Measurements from ENCODE around the gene HBZ.
"Not testable (repeated sequence)": the region's sequence is repeated elsewhere in the genome, so short reads cannot be mapped to it uniquely, and the experiment has no call there.

Gene HBZ

GRCh38 chr16:146646-147045 is 5.8 kb upstream of the HBZ start:
- DNase-seq (ENCODE audit: low read depth): no peak
- H3K4me3 ChIP-seq (ENCODE audit: low read length): no peak overlapping the region
- TF ChIP-seq CTCF (IDR thresholded peaks at IDR 0.05; ENCODE audit: insufficient read depth, low read depth, low read length, missing control alignments): no peak

DNA sequence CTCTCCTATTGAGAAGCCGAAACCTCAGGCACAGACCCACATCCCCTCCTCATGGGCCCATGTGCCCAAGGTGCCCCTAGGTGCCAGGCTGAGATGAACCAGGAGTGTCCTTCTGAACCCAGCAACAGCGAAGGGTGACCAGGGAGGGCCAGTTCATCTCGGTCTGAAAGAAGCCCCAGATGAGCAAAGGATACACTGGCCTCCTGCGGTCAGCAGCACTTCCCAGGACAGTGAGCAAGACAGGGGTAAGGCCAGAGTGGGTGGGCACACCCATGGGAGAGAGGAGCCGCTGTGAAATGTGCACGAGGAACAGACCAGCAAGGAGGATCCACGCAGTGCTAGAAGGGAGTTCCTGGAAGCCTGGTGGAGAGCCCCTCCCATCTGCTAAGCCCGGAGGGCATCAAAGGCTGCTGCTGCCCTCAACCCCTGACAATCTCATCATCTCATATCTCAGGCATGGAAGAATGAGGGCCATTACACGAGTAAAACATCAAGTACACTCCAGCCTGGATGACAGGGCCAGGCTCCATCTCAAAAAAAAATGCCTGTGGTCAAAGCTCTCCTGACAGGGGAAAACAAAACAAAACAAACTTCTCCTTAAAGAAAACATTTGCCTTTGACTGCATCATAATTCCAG is 3.3 kb upstream of the HBZ start:
- DNase-seq (ENCODE audit: low read depth): no peak
- H3K4me3 ChIP-seq (ENCODE audit: low read length): no peak overlapping the region
- TF ChIP-seq CTCF (IDR thresholded peaks at IDR 0.05; ENCODE audit: insufficient read depth, low read depth, low read length, missing control alignments): no peak

DNA sequence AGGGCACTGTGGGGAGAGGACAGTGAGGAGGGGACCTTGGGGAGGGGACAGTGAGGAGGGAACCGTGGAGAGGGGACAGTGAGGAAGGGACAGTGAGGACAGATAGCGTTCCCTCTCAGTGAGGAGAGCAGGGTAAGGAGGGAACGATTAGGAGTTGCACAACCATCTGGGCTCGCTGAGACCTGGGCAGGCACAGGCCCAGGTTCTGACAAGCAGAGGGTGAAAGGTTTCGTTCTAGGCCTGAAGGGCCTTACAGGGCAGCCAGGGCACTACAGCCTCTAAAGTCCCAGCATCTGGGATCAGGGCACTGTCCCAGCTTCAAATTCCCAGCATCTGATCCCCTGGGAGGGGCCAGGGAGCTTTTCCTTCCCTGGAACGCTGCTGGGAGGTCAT is 681 bp downstream of the HBZ start:
- H3K4me3 ChIP-seq (ENCODE audit: low read length); DNase-seq (ENCODE audit: low read depth): not testable (repeated sequence)

DNA sequence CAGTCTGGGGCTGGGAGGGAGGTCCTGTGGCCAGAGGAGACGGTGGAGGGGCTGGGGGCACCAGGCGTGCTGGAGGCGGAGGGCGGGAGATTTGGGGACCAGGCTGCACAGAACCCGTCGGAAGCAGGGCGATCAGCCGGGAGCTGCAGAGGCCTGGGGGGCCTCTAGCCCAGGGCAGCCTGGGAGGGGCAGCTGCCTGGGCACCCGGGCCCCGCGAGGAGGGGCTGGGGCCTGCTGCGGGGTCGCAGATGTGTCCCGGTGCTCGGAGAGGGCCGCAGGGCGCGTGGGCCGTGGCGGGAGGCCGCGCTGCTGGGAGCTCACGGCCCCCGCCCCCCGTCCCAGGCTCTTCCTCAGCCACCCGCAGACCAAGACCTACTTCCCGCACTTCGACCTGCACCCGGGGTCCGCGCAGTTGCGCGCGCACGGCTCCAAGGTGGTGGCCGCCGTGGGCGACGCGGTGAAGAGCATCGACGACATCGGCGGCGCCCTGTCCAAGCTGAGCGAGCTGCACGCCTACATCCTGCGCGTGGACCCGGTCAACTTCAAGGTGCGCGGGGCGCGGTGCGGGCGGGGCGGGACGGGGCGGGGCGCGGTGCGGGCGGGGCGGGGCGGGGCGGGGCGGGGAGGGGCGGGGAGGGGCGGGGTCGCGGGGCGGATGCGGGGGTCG is 1.2 kb downstream of the HBZ start:
- not testable (repeated sequence) for H3K4me3 ChIP-seq (ENCODE audit: low read length); DNase-seq (ENCODE audit: low read depth)

- DNase-seq (ENCODE audit: low read depth): peak; percentile 43
- H3K4me3 ChIP-seq (ENCODE audit: low read length): peak overlapping the region; percentile 30
- no peak for TF ChIP-seq CTCF (IDR thresholded peaks at IDR 0.05; ENCODE audit: insufficient read depth, low read depth, low read length, missing control alignments)
Observed at GRCh38 chr16:154217-155030, 2.0 kb downstream of the HBZ start.

GRCh38 chr16:155031-155398 is 2.6 kb downstream of the HBZ start:
- no peak for TF ChIP-seq CTCF (IDR thresholded peaks at IDR 0.05; ENCODE audit: insufficient read depth, low read depth, low read length, missing control alignments)
- DNase-seq (ENCODE audit: low read depth): no peak
- no peak overlapping the region for H3K4me3 ChIP-seq (ENCODE audit: low read length)

- no peak for TF ChIP-seq CTCF (IDR thresholded peaks at IDR 0.05; ENCODE audit: insufficient read depth, low read depth, low read length, missing control alignments)
- no peak for DNase-seq (ENCODE audit: low read depth)
- no peak overlapping the region for H3K4me3 ChIP-seq (ENCODE audit: low read length)
Observed at GRCh38 chr16:159136-159849, 6.8 kb downstream of the HBZ start.

- not testable (repeated sequence) for DNase-seq (ENCODE audit: low read depth); H3K4me3 ChIP-seq (ENCODE audit: low read length)
Observed at GRCh38 chr16:160242-160641, 7.8 kb downstream of the HBZ start.

All from epithelial cell of esophagus (primary cell).